ENCODE data around the gene HOXD4.

Gene HOXD4

GRCh38 chr2:176156807-176157498, 5.6 kb downstream of the HOXD4 start, which contains the start of gene HOXD3:
Gene HOXD3 (plus strand): TSS chr2:176157307. CDS start chr2:176169115, 11,808 bp downstream.
- DNase-seq (ENCODE audit: low read depth in 2 of 2) = no peak

- no peak for DNase-seq (ENCODE audit: low read depth in 2 of 2)
These were observed 6.3 kb downstream of the HOXD4 start for GRCh38 chr2:176157499-176158185.

- DNase-seq (ENCODE audit: low read depth in 2 of 2) = no peak
These were observed 6.8 kb downstream of the HOXD4 start for GRCh38 chr2:176158186-176158591.

GRCh38 chr2:176158855-176159662, 7.7 kb downstream of the HOXD4 start:
- DNase-seq (ENCODE audit: low read depth in 2 of 2) = no peak

GRCh38 chr2:176159663-176160250, 8.4 kb downstream of the HOXD4 start:
- no peak for DNase-seq (ENCODE audit: low read depth in 2 of 2)

GRCh38 chr2:176160251-176160985, 9.1 kb downstream of the HOXD4 start:
- no peak for DNase-seq (ENCODE audit: low read depth in 2 of 2)

- DNase-seq (ENCODE audit: low read depth in 2 of 2) = no peak
These were observed 9.9 kb downstream of the HOXD4 start for GRCh38 chr2:176160986-176161824.

GRCh38 chr2:176161825-176162626, 10.7 kb downstream of the HOXD4 start:
- DNase-seq (ENCODE audit: low read depth in 2 of 2) = no peak

- DNase-seq (ENCODE audit: low read depth in 2 of 2) = no peak
These were observed 11.7 kb downstream of the HOXD4 start for GRCh38 chr2:176162911-176163671.

- DNase-seq (ENCODE audit: low read depth in 2 of 2) = no peak
These were observed 12.3 kb downstream of the HOXD4 start for GRCh38 chr2:176163672-176164056.

- DNase-seq (ENCODE audit: low read depth in 2 of 2) = no peak
These were observed 12.9 kb downstream of the HOXD4 start for GRCh38 chr2:176164201-176164600.

- no peak for DNase-seq (ENCODE audit: low read depth in 2 of 2)
These were observed 13.4 kb downstream of the HOXD4 start for GRCh38 chr2:176164611-176165369.

GRCh38 chr2:176165370-176166050, 14.2 kb downstream of the HOXD4 start:
- DNase-seq (ENCODE audit: low read depth in 2 of 2) = no peak

GRCh38 chr2:176166272-176166671, 14.9 kb downstream of the HOXD4 start:
- DNase-seq (ENCODE audit: low read depth in 2 of 2) = no peak

- DNase-seq (ENCODE audit: low read depth in 2 of 2) = no peak
These were observed 16.0 kb downstream of the HOXD4 start for GRCh38 chr2:176167398-176167797.

- no peak for DNase-seq (ENCODE audit: low read depth in 2 of 2)
These were observed 17.8 kb downstream of the HOXD4 start for GRCh38 chr2:176169181-176169580.

GRCh38 chr2:176169711-176170110, 18.4 kb downstream of the HOXD4 start:
- DNase-seq (ENCODE audit: low read depth in 2 of 2) = no peak

Data from stimulated activated CD8-positive, alpha-beta memory T cell treated with anti-CD3 and anti-CD28 coated beads, Interleukin-2, amount 100 ng/mL, for 48 hours (primary cell).